ENCODE results near the gene OR12D3.
"Not testable (repeated sequence)": the region's sequence is repeated elsewhere in the genome, so short reads cannot be mapped to it uniquely, and the experiment has no call there.

Gene OR12D3

GRCh38 chr6:29375191-29375590 is at the start of gene OR12D3:
Gene OR12D3, minus strand, starts transcription at chr6:29375291. Its CDS starts 4 bp downstream, at chr6:29375287.
- no peak for DNase-seq

- DNase-seq = no peak
These were observed 49.5 kb upstream of the OR12D3 start for GRCh38 chr6:29424575-29424974.

GRCh38 chr6:29424168-29424567 is 49.1 kb upstream of the OR12D3 start:
- no peak for DNase-seq

- DNase-seq = no peak
These were observed 44.4 kb upstream of the OR12D3 start for GRCh38 chr6:29419516-29419915.

- DNase-seq = no peak
These were observed 39.5 kb upstream of the OR12D3 start, which contains the start of gene OR12D1 for GRCh38 chr6:29414588-29414987. Gene OR12D1, plus strand, starts transcription at chr6:29414928.

- no peak for DNase-seq
These were observed 28.7 kb upstream of the OR12D3 start for GRCh38 chr6:29403801-29404200.

GRCh38 chr6:29399525-29399924 is 24.4 kb upstream of the OR12D3 start:
- DNase-seq = no peak

GRCh38 chr6:29395331-29395730 is 20.2 kb upstream of the OR12D3 start, which contains the start of gene OR12D2:
Gene OR12D2, plus strand, starts transcription at chr6:29395631. Its CDS starts 1,069 bp downstream, at chr6:29396700.
- DNase-seq = no peak

- DNase-seq = no peak
These were observed 13.4 kb upstream of the OR12D3 start for GRCh38 chr6:29388533-29388932.

GRCh38 chr6:29376003-29376402 is 912 bp upstream of the OR12D3 start:
- no peak for DNase-seq

- DNase-seq = no peak
These were observed 6.3 kb downstream of the OR12D3 start, which contains the start of gene OR5V1 for GRCh38 chr6:29368765-29369164. Gene OR5V1, minus strand, starts transcription at chr6:29368865. Its CDS starts 12,670 bp downstream, at chr6:29356195.

- no peak for DNase-seq
These were observed 19.5 kb downstream of the OR12D3 start for GRCh38 chr6:29355603-29356002.

GRCh38 chr6:29354980-29355379 is 20.1 kb downstream of the OR12D3 start:
- DNase-seq = no peak

GRCh38 chr6:29349348-29349747 is 25.7 kb downstream of the OR12D3 start:
- DNase-seq = not testable (repeated sequence)

- no peak for DNase-seq
These were observed 29.7 kb downstream of the OR12D3 start for GRCh38 chr6:29345380-29345779.

- no peak for DNase-seq
These were observed 38.8 kb downstream of the OR12D3 start for GRCh38 chr6:29336269-29336668.

- DNase-seq = no peak
These were observed 42.4 kb downstream of the OR12D3 start for GRCh38 chr6:29332676-29333075.

GRCh38 chr6:29325777-29326176 is 49.3 kb downstream of the OR12D3 start:
- no peak for DNase-seq

Measured in NCI-H748 treated with DMSO at 0.1 percent for 48 hours (cell line).